Prostate gland (tissue), 2 donors: ENCODE results near the gene TAGLN.

Source experiments
- POLR2A ChIP-seq: fragments of 450-650 bp; IDR thresholded peaks from one replicate; pipeline ENCODE4 v1.6.1; 2016; ENCODE audit warnings: antibody characterized with exemption, mild to moderate bottlenecking
- TF ChIP-seq, protein P1 (sequence below), 4 experiments: fragments of 200-600 bp in 2 of 4; fragments of 450-650 bp in 2 of 4; sonication (generic) in 2 of 4; IDR thresholded peaks; 1 replicate in 3 of 4; 2 replicates in 1 of 4; pipeline ENCODE4 v1.5.1; 2016 to 2019; ENCODE audit warnings: antibody characterized with exemption in 4 of 4, mild to moderate bottlenecking in 2 of 4, moderate library complexity in 2 of 4

GRCh38 chr11:117223741-117224689 lies 24.8 kb downstream of the TAGLN start:
- TF ChIP-seq, protein P1, sequence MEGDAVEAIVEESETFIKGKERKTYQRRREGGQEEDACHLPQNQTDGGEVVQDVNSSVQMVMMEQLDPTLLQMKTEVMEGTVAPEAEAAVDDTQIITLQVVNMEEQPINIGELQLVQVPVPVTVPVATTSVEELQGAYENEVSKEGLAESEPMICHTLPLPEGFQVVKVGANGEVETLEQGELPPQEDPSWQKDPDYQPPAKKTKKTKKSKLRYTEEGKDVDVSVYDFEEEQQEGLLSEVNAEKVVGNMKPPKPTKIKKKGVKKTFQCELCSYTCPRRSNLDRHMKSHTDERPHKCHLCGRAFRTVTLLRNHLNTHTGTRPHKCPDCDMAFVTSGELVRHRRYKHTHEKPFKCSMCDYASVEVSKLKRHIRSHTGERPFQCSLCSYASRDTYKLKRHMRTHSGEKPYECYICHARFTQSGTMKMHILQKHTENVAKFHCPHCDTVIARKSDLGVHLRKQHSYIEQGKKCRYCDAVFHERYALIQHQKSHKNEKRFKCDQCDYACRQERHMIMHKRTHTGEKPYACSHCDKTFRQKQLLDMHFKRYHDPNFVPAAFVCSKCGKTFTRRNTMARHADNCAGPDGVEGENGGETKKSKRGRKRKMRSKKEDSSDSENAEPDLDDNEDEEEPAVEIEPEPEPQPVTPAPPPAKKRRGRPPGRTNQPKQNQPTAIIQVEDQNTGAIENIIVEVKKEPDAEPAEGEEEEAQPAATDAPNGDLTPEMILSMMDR (IDR thresholded peaks at IDR 0.05), result no peak
- no peak for TF ChIP-seq POLR2A
